HepG2 (cell line): ENCODE measurements around the gene PIK3R1. TPM values are rescaled to one million over a fixed set of nuclear protein-coding genes. Genes with fewer than 3 reads are reported as not detected.

Experiments
- BCL6 ChIP-seq: IDR thresholded peaks from 2 replicates; pipeline ENCODE4 v1.6.1; 2016; ENCODE audit warnings: missing genetic modification reagents, missing compliant biosample characterization
- CBX1 ChIP-seq: IDR thresholded peaks from one replicate; pipeline ENCODE4 v1.6.1; 2016; ENCODE audit warnings: antibody characterized with exemption, low read depth
- CCAR2 ChIP-seq: fragments of 200-400 bp; formaldehyde crosslinking; optimal IDR thresholded peaks from 2 replicates; pipeline ENCODE3; 2018; ENCODE audit warnings: low read depth, mild to moderate bottlenecking, low read length, moderate library complexity
- CENPT ChIP-seq: sonication (generic); formaldehyde crosslinking; IDR thresholded peaks from 2 replicates; pipeline ENCODE4 v1.8.0; 2022; ENCODE audit warnings: low read depth, mild to moderate bottlenecking, moderate library complexity, missing genetic modification reagents
- FOXK1 ChIP-seq: sonication (generic); formaldehyde crosslinking; IDR thresholded peaks from 2 replicates; pipeline ENCODE4 v1.4.0; 2020; ENCODE audit warnings: low read depth, missing genetic modification reagents, borderline replicate concordance
- FOXM1 ChIP-seq: sonication (generic); formaldehyde crosslinking; IDR thresholded peaks from 2 replicates; pipeline ENCODE4 v1.5.0; 2020; ENCODE audit warnings: missing genetic modification reagents
- FUBP1 ChIP-seq: sonication (generic); formaldehyde crosslinking; IDR thresholded peaks from 2 replicates; pipeline ENCODE4 v1.5.1; 2020; ENCODE audit warnings: missing genetic modification reagents, mild to moderate bottlenecking, borderline replicate concordance
- HIC2 ChIP-seq: sonication (generic); formaldehyde crosslinking; IDR thresholded peaks from 2 replicates; pipeline ENCODE4 v1.9.0; 2022; ENCODE audit warnings: low read depth, missing genetic modification reagents
- HNRNPH1 ChIP-seq: fragments of 200-400 bp; formaldehyde crosslinking; optimal IDR thresholded peaks from 2 replicates; pipeline ENCODE3; 2017; ENCODE audit warnings: mild to moderate bottlenecking, low read depth, low read length
- KAT2B ChIP-seq: fragments of 150-350 bp; IDR thresholded peaks from 2 replicates; pipeline ENCODE4 v1.6.1; 2014; ENCODE audit warnings: low read depth, low read length, borderline replicate concordance
- MED1 ChIP-seq: sonication (generic); formaldehyde crosslinking; IDR thresholded peaks from 2 replicates; pipeline ENCODE4 v1.4.0; 2020; ENCODE audit warnings: missing genetic modification reagents
- NR1H2 ChIP-seq: sonication (generic); formaldehyde crosslinking; IDR thresholded peaks from 2 replicates; pipeline ENCODE4 v1.8.1; 2022; ENCODE audit warnings: low read depth, missing genetic modification reagents, borderline replicate concordance
- POLR2G ChIP-seq: fragments of 200-400 bp; formaldehyde crosslinking; IDR thresholded peaks from 2 replicates; pipeline ENCODE4 v1.6.1; 2018; ENCODE audit warnings: mild to moderate bottlenecking, low read depth, low read length, moderate library complexity
- REXO4 ChIP-seq: sonication (generic); formaldehyde crosslinking; IDR thresholded peaks from 2 replicates; pipeline ENCODE4 v1.8.0; 2022; ENCODE audit warnings: missing genetic modification reagents, mild to moderate bottlenecking, borderline replicate concordance
- SOX13 ChIP-seq, 3 experiments: fragments of 450-650 bp in 1 of 3; sonication (generic) in 1 of 3; formaldehyde crosslinking in 1 of 3; IDR thresholded peaks in 2 of 3; conservative IDR thresholded peaks in 1 of 3; 2 replicates each; pipeline versions ENCODE4 v1.5.0 to v1.6.1; 2016 to 2020; ENCODE audit warnings: antibody characterized with exemption in 1 of 3, mild to moderate bottlenecking in 1 of 3, missing compliant biosample characterization in 1 of 3, missing genetic modification reagents in 1 of 3, moderate library complexity in 1 of 3
- TOE1 ChIP-seq: sonication (generic); formaldehyde crosslinking; IDR thresholded peaks from 2 replicates; pipeline ENCODE4 v1.4.0; 2020; ENCODE audit warnings: mild to moderate bottlenecking, missing genetic modification reagents
- TRAFD1 ChIP-seq: sonication (generic); formaldehyde crosslinking; IDR thresholded peaks from 2 replicates; pipeline ENCODE4 v1.5.1; 2020; ENCODE audit warnings: missing genetic modification reagents, mild to moderate bottlenecking, borderline replicate concordance
- YEATS4 ChIP-seq: sonication (generic); formaldehyde crosslinking; IDR thresholded peaks from 2 replicates; pipeline ENCODE4 v1.4.0; 2020; ENCODE audit warnings: missing genetic modification reagents, borderline replicate concordance
- ZNF33A ChIP-seq: sonication (generic); formaldehyde crosslinking; IDR thresholded peaks from 2 replicates; pipeline ENCODE4 v1.5.1; 2020; ENCODE audit warnings: missing genetic modification reagents, mild to moderate bottlenecking, moderate library complexity, borderline replicate concordance
- ZNF512 ChIP-seq: sonication (generic); formaldehyde crosslinking; IDR thresholded peaks from 2 replicates; pipeline ENCODE4 v1.4.0; 2020; ENCODE audit warnings: mild to moderate bottlenecking, missing genetic modification reagents
- ZNF572 ChIP-seq: sonication (generic); formaldehyde crosslinking; IDR thresholded peaks from 2 replicates; pipeline ENCODE4 v1.5.1; 2020; ENCODE audit warnings: mild to moderate bottlenecking, missing genetic modification reagents
- ZNF891 ChIP-seq: sonication (generic); formaldehyde crosslinking; IDR thresholded peaks from 2 replicates; pipeline ENCODE4 v1.5.0; 2020; ENCODE audit warnings: mild to moderate bottlenecking, missing genetic modification reagents
- ZSCAN29 ChIP-seq: sonication (generic); formaldehyde crosslinking; conservative IDR thresholded peaks from 2 replicates; pipeline ENCODE4 v1.4.0; 2020; ENCODE audit warnings: mild to moderate bottlenecking, missing genetic modification reagents
- ZZZ3 ChIP-seq: sonication (generic); formaldehyde crosslinking; IDR thresholded peaks from 2 replicates; pipeline ENCODE4 v1.4.0; 2020; ENCODE audit warnings: missing genetic modification reagents, mild to moderate bottlenecking, borderline replicate concordance
- polyA plus RNA-seq, 8 experiments: library from polyadenylated mRNA; depleted of rRNA in 3 of 8; stranded (reverse) in 7 of 8; unstranded in 1 of 8; fragments of >200 nt; fragmentation: Illumina TruSeq in 4 of 8; extraction: Trizol in 4 of 8; gene quantifications; 2 replicates each; pipeline versions ENCODE4 v1.2.1 to v1.2.3, GENCODE V29; 2011 to 2016; ENCODE audit warnings: low read depth in 4 of 8, missing spikeins in 1 of 8, mixed read lengths in 1 of 8; ENCODE audit not compliant: insufficient read depth in 1 of 8
- total RNA-seq, 5 experiments: library from RNA; depleted of rRNA; stranded (reverse); fragments of >200 nt; fragmentation: Illumina TruSeq; extraction: Trizol; gene quantifications; 2 replicates each; pipeline ENCODE4 v1.2.3, GENCODE V29; 2016; ENCODE audit warnings: low read depth in 1 of 5

The PIK3R1 gene
- total and polyA plus RNA-seq, 2 of the 13 experiments (the other 11 are each of a cell fraction or from before 2014, with no cell fraction given): 8.4 to 21.3 TPM

- TF ChIP-seq HIC2 (CRISPR knock-in tag) (no peak), MED1 (0 out of 2 replicates have a peak, but pooled peaks have one; percentile 8), ZNF891 (CRISPR knock-in tag) (no peak), BCL6 (no peak), CENPT (CRISPR knock-in tag) (no peak), REXO4 (no peak), ZNF572 (no peak), YEATS4 (peak; percentile 11; the same call in 1 of the 2 replicates), POLR2G (0 out of 2 replicates have a peak, but pooled peaks have one; percentile 21), ZZZ3 (CRISPR knock-in tag) (no peak), CBX1 (no peak), SOX13 (IDR thresholded peaks at IDR 0.05) (no peak), SOX13 (CRISPR knock-in tag; conservative IDR thresholded peaks at IDR 0.05 in 1 of 2, IDR thresholded peaks at IDR 0.05 in 1 of 2) (no peak), NR1H2 (CRISPR knock-in tag) (no peak), TRAFD1 (CRISPR knock-in tag) (no peak), FUBP1 (CRISPR knock-in tag) (0 out of 2 replicates have a peak, but pooled peaks have one; percentile 44), HNRNPH1 (no peak), ZNF512 (0 out of 2 replicates have a peak, but pooled peaks have one; percentile 59), FOXM1 (CRISPR knock-in tag) (no peak), TOE1 (CRISPR knock-in tag) (no peak), KAT2B (no peak), ZSCAN29 (CRISPR knock-in tag) (no peak), ZNF33A (CRISPR knock-in tag) (no peak), FOXK1 (CRISPR knock-in tag) (no peak), CCAR2 (no peak)
Measured at GRCh38 chr5:68288707-68289134, 73.2 kb downstream of the PIK3R1 start (continued).
